PC-9 (cell line): Measurements from ENCODE around the gene ELP6. TPM values are rescaled to one million over a fixed set of nuclear protein-coding genes. Genes with fewer than 3 reads are reported as not detected.

ENCODE experiments used
- BruUV-seq: library from RNA; stranded (reverse); fragments of 400-500 nt; replicated peaks from 2 replicates; lab custom pipeline; 2021; lab: Mats Ljungman, UMichigan
- CTCF ChIA-PET: fragments of 300-600 bp; sonication (Branson Sonifier 250); formaldehyde crosslinking; loops from one replicate; lab custom pipeline; 2022; ENCODE audit warnings: antibody characterized with exemption; lab: Charles Lee
- POLR2A ChIA-PET: fragments of 300-600 bp; sonication (Branson Sonifier 250); formaldehyde crosslinking; loops from one replicate; lab custom pipeline; 2022; ENCODE audit warnings: antibody characterized with exemption; ENCODE audit not compliant: unreplicated experiment; lab: Charles Lee
- DNase-seq, 2 experiments: peaks; one replicate each; pipeline versions ENCODE4 v3.0.0 to v3.0.0-alpha.2; 2015 to 2022; ENCODE audit warnings: mixed read lengths in 1 of 2
- H2AFZ ChIP-seq: fragments of 200-600 bp; sonication (generic); 2 replicates; pipeline ENCODE4 v1.8.1; 2017; ENCODE audit warnings: antibody characterized with exemption
- H3F3A ChIP-seq: fragments of 200-600 bp; sonication (generic); 2 replicates; pipeline ENCODE4 v1.8.1; 2017; ENCODE audit warnings: antibody characterized with exemption, mild to moderate bottlenecking, low read depth; ENCODE audit not compliant: insufficient read depth
- H3K27ac ChIP-seq: fragments of 200-600 bp; sonication (generic); 2 replicates; pipeline ENCODE4 v1.6.1; 2016; ENCODE audit warnings: mixed run types
- H3K27me3 ChIP-seq: fragments of 200-600 bp; sonication (generic); 2 replicates; pipeline ENCODE4 v1.6.1; 2016; ENCODE audit warnings: low read depth, mixed run types; ENCODE audit not compliant: insufficient read depth
- H3K36me3 ChIP-seq: fragments of 200-600 bp; sonication (generic); 2 replicates; pipeline ENCODE4 v1.6.1; 2016; ENCODE audit warnings: low read depth, mixed run types
- H3K4me1 ChIP-seq: fragments of 200-600 bp; sonication (generic); replicated peaks from 2 replicates; pipeline ENCODE4 v1.6.1; 2016; ENCODE audit warnings: mixed run types; ENCODE audit not compliant: insufficient read depth
- H3K4me2 ChIP-seq: fragments of 200-600 bp; sonication (generic); 2 replicates; pipeline ENCODE4 v1.6.1; 2017; ENCODE audit warnings: mixed run types
- H3K4me3 ChIP-seq: fragments of 200-600 bp; sonication (generic); 2 replicates; pipeline ENCODE4 v1.6.1; 2016; ENCODE audit warnings: mixed run types
- H3K79me2 ChIP-seq: fragments of 200-600 bp; sonication (generic); 2 replicates; pipeline ENCODE4 v1.6.1; 2017; ENCODE audit warnings: low read depth, mixed run types
- H3K9me2 ChIP-seq: fragments of 200-600 bp; sonication (generic); 2 replicates; pipeline ENCODE4 v1.8.1; 2017; ENCODE audit warnings: mild to moderate bottlenecking; ENCODE audit not compliant: insufficient read depth
- H3K9me3 ChIP-seq: fragments of 200-600 bp; sonication (generic); 2 replicates; pipeline ENCODE4 v1.8.1; 2016; ENCODE audit warnings: low read depth; ENCODE audit not compliant: insufficient read depth
- H4K20me1 ChIP-seq: fragments of 200-600 bp; sonication (generic); 2 replicates; pipeline ENCODE4 v1.8.1; 2017; ENCODE audit not compliant: insufficient read depth
- EZH2 ChIP-seq: fragments of 200-600 bp; sonication (generic); IDR thresholded peaks from 2 replicates; pipeline ENCODE4 v1.8.0; 2017; ENCODE audit warnings: antibody characterized with exemption, low read depth
- intact Hi-C: fragments of 100-400 bp; cut with micrococcal nuclease; formaldehyde crosslinking; loops from one replicate; pipeline ENCODE4 v1.10.0; 2022; ENCODE audit not compliant: unreplicated experiment
- total RNA-seq: library from RNA; stranded (reverse); gene quantifications from 2 replicates; pipeline ENCODE4 v1.2.3, GENCODE V29; 2021
- TF ChIP-seq, protein P1 (sequence below): fragments of 200-600 bp; sonication (generic); conservative IDR thresholded peaks from 2 replicates; pipeline ENCODE4 v1.6.1; 2017; ENCODE audit warnings: mixed run types, antibody characterized with exemption, mild to moderate bottlenecking, moderate library complexity

The ELP6 gene
- total RNA-seq, 1 experiment from 2014 or later, result 38.8 TPM

DNA sequence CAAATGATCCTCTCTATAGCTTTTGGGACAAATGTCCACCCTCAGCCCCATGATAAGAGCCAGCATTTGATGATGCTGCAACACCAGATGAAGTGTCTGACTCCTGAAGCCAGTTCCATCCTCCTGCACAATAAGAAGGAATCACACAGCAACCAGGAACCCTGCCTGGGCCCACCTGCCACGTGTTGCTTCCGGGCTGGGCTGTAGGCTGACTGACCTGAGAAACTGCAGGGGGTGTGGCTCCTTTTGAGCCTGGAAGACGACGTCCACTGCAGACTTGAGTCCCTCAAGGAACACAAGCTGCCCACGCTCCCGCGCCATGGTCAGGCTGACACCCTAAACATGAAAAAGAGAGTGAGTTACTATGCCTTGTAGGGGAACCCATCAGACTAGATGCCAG, 9.4 kb downstream of the ELP6 start:
- ChIA-PET CTCF (no interaction called here), POLR2A (no interaction called here)
- H3K4me1 ChIP-seq, result no peaks in the 10 kb centered on the region
- no peak overlapping the region for H2AFZ ChIP-seq
- H3K9me3 ChIP-seq, result no peaks in the 10 kb centered on the region
- TF ChIP-seq, protein P1, sequence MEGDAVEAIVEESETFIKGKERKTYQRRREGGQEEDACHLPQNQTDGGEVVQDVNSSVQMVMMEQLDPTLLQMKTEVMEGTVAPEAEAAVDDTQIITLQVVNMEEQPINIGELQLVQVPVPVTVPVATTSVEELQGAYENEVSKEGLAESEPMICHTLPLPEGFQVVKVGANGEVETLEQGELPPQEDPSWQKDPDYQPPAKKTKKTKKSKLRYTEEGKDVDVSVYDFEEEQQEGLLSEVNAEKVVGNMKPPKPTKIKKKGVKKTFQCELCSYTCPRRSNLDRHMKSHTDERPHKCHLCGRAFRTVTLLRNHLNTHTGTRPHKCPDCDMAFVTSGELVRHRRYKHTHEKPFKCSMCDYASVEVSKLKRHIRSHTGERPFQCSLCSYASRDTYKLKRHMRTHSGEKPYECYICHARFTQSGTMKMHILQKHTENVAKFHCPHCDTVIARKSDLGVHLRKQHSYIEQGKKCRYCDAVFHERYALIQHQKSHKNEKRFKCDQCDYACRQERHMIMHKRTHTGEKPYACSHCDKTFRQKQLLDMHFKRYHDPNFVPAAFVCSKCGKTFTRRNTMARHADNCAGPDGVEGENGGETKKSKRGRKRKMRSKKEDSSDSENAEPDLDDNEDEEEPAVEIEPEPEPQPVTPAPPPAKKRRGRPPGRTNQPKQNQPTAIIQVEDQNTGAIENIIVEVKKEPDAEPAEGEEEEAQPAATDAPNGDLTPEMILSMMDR, result no peak
- no peak for TF ChIP-seq EZH2
- no peak overlapping the region for H3K4me3 ChIP-seq
- H3F3A ChIP-seq, result no peaks in the 10 kb centered on the region
- H3K4me2 ChIP-seq, result no peak overlapping the region
- no peaks in the 10 kb centered on the region for H3K79me2 ChIP-seq
- H3K9me2 ChIP-seq, result no peaks in the 10 kb centered on the region
- H3K27ac ChIP-seq, result no peak overlapping the region
- peaks cover 3% of the 10 kb centered on the region; the same call in 1 of the 2 replicates for H4K20me1 ChIP-seq
- intact Hi-C loops, result no loop called here
- no peak for DNase-seq
- H3K27me3 ChIP-seq, result no peaks in the 10 kb centered on the region
- H3K36me3 ChIP-seq, result no peaks in the 10 kb centered on the region; the same call in 1 of the 2 replicates
- BruUV-seq, result no TSS peak

DNA sequence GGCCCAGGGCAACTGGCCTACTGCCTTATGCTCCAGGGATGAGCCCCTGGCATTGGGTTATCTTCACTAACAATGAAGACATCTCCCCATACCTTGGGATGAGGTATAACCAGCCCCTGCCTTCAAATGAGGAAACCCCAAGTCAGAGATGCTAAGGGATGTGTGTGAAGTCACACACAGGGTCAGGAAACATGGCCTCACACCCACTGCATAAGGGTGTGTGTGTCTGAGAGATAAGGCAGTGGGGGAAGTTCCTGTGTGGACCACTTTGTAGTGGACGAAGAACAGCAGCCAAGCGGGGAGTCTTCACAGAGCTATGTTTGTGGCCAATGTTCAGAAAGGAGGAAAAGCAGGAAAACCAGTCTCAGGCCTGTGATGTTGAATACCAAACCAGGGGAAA, 10.5 kb downstream of the ELP6 start:
- H3K36me3 ChIP-seq, result no peaks in the 10 kb centered on the region
- CTCF ChIA-PET, result no interaction called here
- H3K4me2 ChIP-seq, result no peak overlapping the region
- H3K9me2 ChIP-seq, result no peaks in the 10 kb centered on the region
- H2AFZ ChIP-seq, result no peak overlapping the region
- TF ChIP-seq, protein P1, result no peak
- TF ChIP-seq EZH2, result no peak
- no peaks in the 10 kb centered on the region for H3F3A ChIP-seq
- intact Hi-C loops, result no loop called here
- POLR2A ChIA-PET, result no interaction called here
- H3K9me3 ChIP-seq, result no peaks in the 10 kb centered on the region
- no peaks in the 10 kb centered on the region for H3K4me1 ChIP-seq
- no TSS peak for BruUV-seq
- H3K27me3 ChIP-seq, result no peaks in the 10 kb centered on the region
- H4K20me1 ChIP-seq, result peaks cover 3% of the 10 kb centered on the region; the same call in 1 of the 2 replicates
- no peak overlapping the region for H3K27ac ChIP-seq
- DNase-seq, result no peak
- no peak overlapping the region for H3K4me3 ChIP-seq
- no peaks in the 10 kb centered on the region for H3K79me2 ChIP-seq

DNA sequence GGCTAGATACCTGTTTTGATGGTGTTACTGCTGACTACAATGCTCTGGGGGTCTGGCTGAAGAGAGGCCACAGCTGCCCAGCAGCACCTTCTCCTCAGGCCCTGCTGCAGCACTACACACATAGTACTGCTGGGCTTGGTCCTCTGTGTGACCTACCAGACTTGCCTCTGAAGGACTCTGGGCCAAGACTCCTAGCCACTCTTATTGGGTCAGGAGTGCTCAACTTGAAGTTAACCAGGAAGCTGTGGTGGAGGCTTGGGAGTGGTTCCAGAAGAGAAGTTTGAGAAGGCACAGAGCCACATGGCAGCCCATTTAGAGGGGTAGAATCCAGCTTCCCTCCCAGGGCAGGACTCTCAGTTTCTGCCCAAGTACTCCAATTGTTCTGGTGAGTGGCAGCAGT, 16.6 kb downstream of the ELP6 start:
- Histone ChIP-seq H3K9me2 (no peaks in the 10 kb centered on the region), H3F3A (no peaks in the 10 kb centered on the region), H3K4me3 (no peak overlapping the region), H3K27ac (no peak overlapping the region), H3K4me2 (no peak overlapping the region), H3K9me3 (no peaks in the 10 kb centered on the region), H3K79me2 (no peaks in the 10 kb centered on the region), H4K20me1 (peaks cover 3% of the 10 kb centered on the region; the same call in 1 of the 2 replicates), H2AFZ (no peak overlapping the region), H3K4me1 (no peaks in the 10 kb centered on the region), H3K36me3 (no peaks in the 10 kb centered on the region), H3K27me3 (no peaks in the 10 kb centered on the region)
- CTCF ChIA-PET, result no interaction called here
- no TSS peak for BruUV-seq
- intact Hi-C loops, result no loop called here
- TF ChIP-seq, protein P1, result no peak
- TF ChIP-seq EZH2, result no peak
- POLR2A ChIA-PET, result no interaction called here
- no peak for DNase-seq
